IMR-90 (cell line): ENCODE results near the gene NBPF4. TPM values are rescaled to one million over a fixed set of nuclear protein-coding genes. Genes with fewer than 3 reads are reported as not detected.
"Not testable (repeated sequence)": the region's sequence is repeated elsewhere in the genome, so short reads cannot be mapped to it uniquely, and the experiment has no call there.

Experiments used
- ATAC-seq: fragments of 200-7000 bp; cut with Tn5 transposase; 2 replicates; pipeline ENCODE4 v1.9.1; 2020; ENCODE audit warnings: low read depth, mild to moderate bottlenecking, moderate library complexity
- BruUV-seq: library from RNA; stranded (reverse); fragments of 400-500 nt; replicated peaks from 2 replicates; lab custom pipeline; 2021; lab: Mats Ljungman, UMichigan
- CTCF ChIA-PET: fragments of 300-600 bp; formaldehyde crosslinking; extraction: SDS; loops from one replicate; lab custom pipeline; 2021; ENCODE audit warnings: antibody characterized with exemption; lab: Yijun Ruan, JAX
- POLR2A ChIA-PET: fragments of 300-600 bp; sonication (Branson Sonifier 250); formaldehyde crosslinking; loops from one replicate; lab custom pipeline; 2022; ENCODE audit warnings: antibody characterized with exemption; ENCODE audit not compliant: unreplicated experiment; lab: Charles Lee
- DNase-seq: peaks from one replicate; pipeline ENCODE4 v3.0.0; 2013
- H2AFZ ChIP-seq: replicated peaks from 2 replicates; pipeline ENCODE3; 2013; ENCODE audit warnings: low read length, mild to moderate bottlenecking; ENCODE audit not compliant: poor library complexity
- H2AK5ac ChIP-seq: 2 replicates; pipeline ENCODE4 v1.6.1; 2013; ENCODE audit warnings: low read depth, low read length, inconsistent platforms
- H2AK9ac ChIP-seq: replicated peaks from 2 replicates; pipeline ENCODE3; 2013; ENCODE audit warnings: mild to moderate bottlenecking, low read depth, low read length, moderate library complexity; ENCODE audit not compliant: poor library complexity
- H2BK120ac ChIP-seq: 2 replicates; pipeline ENCODE4 v1.6.1; 2013; ENCODE audit warnings: low read depth, low read length, inconsistent platforms
- H2BK15ac ChIP-seq: 3 replicates; pipeline ENCODE4 v1.6.1; 2013; ENCODE audit warnings: low read depth, low read length, inconsistent platforms
- H2BK20ac ChIP-seq: 2 replicates; pipeline ENCODE4 v1.6.1; 2013; ENCODE audit warnings: low read depth, mild to moderate bottlenecking, inconsistent platforms, low read length, moderate library complexity
- H2BK5ac ChIP-seq: 2 replicates; pipeline ENCODE4 v1.6.1; 2013; ENCODE audit warnings: mild to moderate bottlenecking, low read depth, low read length, inconsistent platforms; ENCODE audit not compliant: poor library complexity, severe bottlenecking
- H3K14ac ChIP-seq: replicated peaks from 2 replicates; pipeline ENCODE4 v1.6.1; 2013; ENCODE audit warnings: low read depth, low read length, inconsistent platforms
- H3K18ac ChIP-seq: 2 replicates; pipeline ENCODE4 v1.6.1; 2013; ENCODE audit warnings: low read depth, low read length, control low read depth
- H3K23ac ChIP-seq: 2 replicates; pipeline ENCODE4 v1.6.1; 2013; ENCODE audit warnings: low read depth, low read length, inconsistent platforms
- H3K27ac ChIP-seq: 2 replicates; pipeline ENCODE4 v1.5.1; 2013; ENCODE audit warnings: mild to moderate bottlenecking, control low read depth, low read length; ENCODE audit not compliant: insufficient read depth
- H3K27me3 ChIP-seq: 2 replicates; pipeline ENCODE4 v1.6.1; 2013; ENCODE audit warnings: low read length; ENCODE audit not compliant: control insufficient read depth, insufficient read depth
- H3K36me3 ChIP-seq: 2 replicates; pipeline ENCODE4 v1.6.1; 2013; ENCODE audit warnings: low read length, mixed read lengths; ENCODE audit not compliant: control insufficient read depth, insufficient read depth
- H3K4ac ChIP-seq: 2 replicates; pipeline ENCODE4 v1.6.1; 2013; ENCODE audit warnings: low read depth, low read length, inconsistent platforms
- H3K4me1 ChIP-seq: 2 replicates; pipeline ENCODE4 v1.6.1; 2013; ENCODE audit warnings: low read length, mixed read lengths; ENCODE audit not compliant: control insufficient read depth, insufficient read depth
- H3K4me2 ChIP-seq: 2 replicates; pipeline ENCODE4 v1.6.1; 2013; ENCODE audit warnings: low read depth, mild to moderate bottlenecking, control low read depth, low read length, moderate library complexity
- H3K4me3 ChIP-seq: 2 replicates; pipeline ENCODE4 v1.5.1; 2013; ENCODE audit warnings: low read depth, mild to moderate bottlenecking, control low read depth, low read length, moderate library complexity; ENCODE audit not compliant: insufficient read depth
- H3K56ac ChIP-seq: 2 replicates; pipeline ENCODE4 v1.6.1; 2013; ENCODE audit warnings: low read length, inconsistent platforms; ENCODE audit not compliant: insufficient read depth; ENCODE audit errors: extremely low read depth
- H3K79me1 ChIP-seq, 2 experiments: 2 replicates each; pipeline ENCODE4 v1.6.1; 2013; ENCODE audit warnings: low read length in 2 of 2, inconsistent platforms in 1 of 2, low read depth in 1 of 2
- H3K9ac ChIP-seq: 2 replicates; pipeline ENCODE4 v1.6.1; 2013; ENCODE audit warnings: low read depth, low read length, control low read depth
- H3K9me1 ChIP-seq: 2 replicates; pipeline ENCODE4 v1.6.1; 2013; ENCODE audit warnings: low read length, inconsistent platforms; ENCODE audit not compliant: insufficient read depth
- H3K9me3 ChIP-seq: 2 replicates; pipeline ENCODE4 v1.6.1; 2013; ENCODE audit warnings: low read length; ENCODE audit not compliant: control insufficient read depth, insufficient read depth
- H4K20me1 ChIP-seq: 2 replicates; pipeline ENCODE4 v1.6.1; 2013; ENCODE audit warnings: low read length, inconsistent platforms; ENCODE audit not compliant: insufficient read depth
- H4K5ac ChIP-seq: 2 replicates; pipeline ENCODE4 v1.6.1; 2013; ENCODE audit warnings: mild to moderate bottlenecking, low read depth, low read length, control low read depth
- H4K8ac ChIP-seq, 2 experiments: 2 replicates each; pipeline ENCODE4 v1.6.1; 2013; ENCODE audit warnings: low read depth in 2 of 2, low read length in 2 of 2, control low read depth in 1 of 2, inconsistent platforms in 1 of 2
- H4K91ac ChIP-seq: 2 replicates; pipeline ENCODE4 v1.6.1; 2013; ENCODE audit warnings: low read depth, low read length, inconsistent platforms; ENCODE audit not compliant: insufficient read depth
- WGBS, 2 experiments: methylation state at CpG; one replicate each; pipeline versions ENCODE4 v1.1.5 to v1.1.7; 2013; ENCODE audit warnings: missing lambda C conversion rate in 2 of 2; ENCODE audit not compliant: insufficient read length in 1 of 2; ENCODE audit errors: extremely low coverage in 2 of 2; 5-methylcytosine and 5-hydroxymethylcytosine counted together
- dilution Hi-C: fragments of 300-500 bp; cut with HindIII; formaldehyde crosslinking; loops from one replicate; pipeline ENCODE4 v1.14.3; 2018; ENCODE audit warnings: low sequenced_read_pairs; ENCODE audit not compliant: unreplicated experiment
- in situ Hi-C: fragments of 300-500 bp; cut with MboI; formaldehyde crosslinking; loops from 3 replicates; pipeline ENCODE4 v1.14.3; 2019; ENCODE audit warnings: low sequenced_read_pairs, inconsistent platforms, mixed read lengths
- intact Hi-C: fragments of 100-400 bp; cut with micrococcal nuclease; formaldehyde crosslinking; loops from 2 replicates; pipeline ENCODE4 v1.10.0; 2022
- polyA plus RNA-seq, 3 experiments: library from polyadenylated mRNA; depleted of rRNA; stranded (reverse); fragments of >200 nt; gene quantifications; 2 replicates each; pipeline ENCODE4 v1.2.3, GENCODE V29; 2012; ENCODE audit warnings: low replicate concordance in 1 of 3
- total RNA-seq: library from RNA; depleted of rRNA; stranded (reverse); fragments of >200 nt; gene quantifications from 2 replicates; pipeline ENCODE4 v1.2.3, GENCODE V29; 2012

NBPF4 gene
- total and polyA plus RNA-seq, 2 of the 4 experiments (the other 2 are of a cell fraction), result not detected

DNA sequence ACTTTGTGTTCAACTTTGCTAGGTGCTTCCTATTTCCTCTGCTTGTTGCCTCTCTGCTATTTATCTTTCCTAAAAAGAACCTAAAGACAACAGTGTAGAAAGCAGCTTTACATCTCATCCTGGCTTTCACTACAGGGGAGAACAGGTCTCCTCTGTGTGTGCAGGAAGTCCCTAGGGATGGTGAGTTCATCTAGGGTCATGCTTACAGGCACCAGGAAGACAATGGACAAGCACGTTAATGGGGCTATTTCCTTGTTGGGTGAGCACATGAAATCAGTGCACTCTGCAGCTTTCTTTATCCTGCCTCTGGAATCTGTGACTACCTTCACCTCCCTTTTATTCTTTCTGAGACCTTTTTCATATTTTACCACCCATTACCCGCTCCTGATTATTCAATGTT lies 4.5 kb downstream of the NBPF4 start:
- H3K18ac ChIP-seq, H3K9me3 ChIP-seq, POLR2A ChIA-PET, H2BK20ac ChIP-seq, H2AK5ac ChIP-seq, H2BK5ac ChIP-seq, H4K20me1 ChIP-seq, H3K36me3 ChIP-seq, dilution Hi-C loops, H3K14ac ChIP-seq, ATAC-seq, H2AFZ ChIP-seq, H3K27ac ChIP-seq, H3K23ac ChIP-seq, H3K4me3 ChIP-seq, H3K9ac ChIP-seq, H3K4me2 ChIP-seq, H2BK120ac ChIP-seq, H3K4ac ChIP-seq, in situ Hi-C loops, H3K9me1 ChIP-seq, intact Hi-C loops, H2AK9ac ChIP-seq, H3K4me1 ChIP-seq, H4K5ac ChIP-seq, H4K8ac ChIP-seq, H3K56ac ChIP-seq, BruUV-seq, H3K27me3 ChIP-seq, H2BK15ac ChIP-seq, DNase-seq, H4K91ac ChIP-seq, H3K79me1 ChIP-seq, CTCF ChIA-PET: not testable (repeated sequence)
- WGBS, 2 experiments, result no CpG with 5 or more reads among the region's 2 CpGs

DNA sequence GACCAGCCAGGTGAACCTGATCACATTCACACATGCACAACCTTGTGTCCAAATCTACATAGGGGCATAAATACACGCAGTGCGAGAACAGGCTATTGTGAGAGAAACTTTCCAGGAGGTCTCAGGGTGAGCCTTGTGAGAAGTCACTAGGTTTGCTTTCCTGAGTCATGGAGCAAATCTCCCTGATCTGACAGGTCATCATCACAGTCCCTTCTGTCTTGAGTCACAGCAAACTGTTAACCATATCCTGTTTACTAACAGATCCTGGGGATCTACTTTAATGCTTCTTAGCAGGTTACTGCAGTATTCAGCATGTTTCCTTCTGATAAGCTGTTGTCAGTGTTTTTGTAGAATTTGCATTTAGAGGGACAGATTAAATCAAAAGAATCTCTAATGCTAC lies 8.6 kb downstream of the NBPF4 start:
- H4K20me1 ChIP-seq, H3K23ac ChIP-seq, H3K79me1 ChIP-seq, H2BK120ac ChIP-seq, CTCF ChIA-PET, H3K18ac ChIP-seq, H2BK15ac ChIP-seq, H2AK9ac ChIP-seq, H4K5ac ChIP-seq, ATAC-seq, H3K4me1 ChIP-seq, in situ Hi-C loops, H3K4me2 ChIP-seq, BruUV-seq, H2BK5ac ChIP-seq, H3K4me3 ChIP-seq, H2AFZ ChIP-seq, H4K91ac ChIP-seq, H3K9me1 ChIP-seq, H3K9me3 ChIP-seq, H3K4ac ChIP-seq, H3K14ac ChIP-seq, H2AK5ac ChIP-seq, H3K9ac ChIP-seq, DNase-seq, intact Hi-C loops, dilution Hi-C loops, H3K27me3 ChIP-seq, H2BK20ac ChIP-seq, H3K27ac ChIP-seq, H3K36me3 ChIP-seq, H4K8ac ChIP-seq, POLR2A ChIA-PET, H3K56ac ChIP-seq: not testable (repeated sequence)
- WGBS, 2 experiments, result no CpG with 5 or more reads among the region's 2 CpGs
